Measurements from ENCODE around the gene NOL6. TPM values are rescaled to one million over a fixed set of nuclear protein-coding genes. Genes with fewer than 3 reads are reported as not detected.

Gene NOL6
- total RNA-seq, 1 donor from 2014 or later, result 34.3 TPM

GRCh38 chr9:33446240-33446945 is 27.3 kb downstream of the NOL6 start:
- TF ChIP-seq CTCF (IDR thresholded peaks at IDR 0.05), result no peak
- DNase-seq (ENCODE audit: extremely low spot score, unreplicated experiment), result no peak
- peaks cover 11% of the 10 kb centered on the region for H3K4me1 Mint-ChIP-seq (ENCODE audit: unreplicated experiment)
- H3K9me3 Mint-ChIP-seq (ENCODE audit: unreplicated experiment), result no peaks in the 10 kb centered on the region
- H3K27ac Mint-ChIP-seq (ENCODE audit: unreplicated experiment), result no peak overlapping the region
- H3K4me3 Mint-ChIP-seq (ENCODE audit: unreplicated experiment), result no peak overlapping the region
- no peaks in the 10 kb centered on the region for H3K36me3 Mint-ChIP-seq (ENCODE audit: unreplicated experiment)
- H3K27me3 Mint-ChIP-seq (ENCODE audit: unreplicated experiment), result no peaks in the 10 kb centered on the region

- no peak overlapping the region for H3K4me3 Mint-ChIP-seq (ENCODE audit: unreplicated experiment)
- H3K36me3 Mint-ChIP-seq (ENCODE audit: unreplicated experiment), result no peaks in the 10 kb centered on the region
- peaks cover 14% of the 10 kb centered on the region for H3K4me1 Mint-ChIP-seq (ENCODE audit: unreplicated experiment)
- no peak for DNase-seq (ENCODE audit: extremely low spot score, unreplicated experiment)
- TF ChIP-seq CTCF (IDR thresholded peaks at IDR 0.05), result no peak
- H3K27ac Mint-ChIP-seq (ENCODE audit: unreplicated experiment), result no peak overlapping the region
- no peaks in the 10 kb centered on the region for H3K9me3 Mint-ChIP-seq (ENCODE audit: unreplicated experiment)
- no peaks in the 10 kb centered on the region for H3K27me3 Mint-ChIP-seq (ENCODE audit: unreplicated experiment)
These were observed 28.1 kb downstream of the NOL6 start for GRCh38 chr9:33445389-33446239.

- H3K27ac Mint-ChIP-seq (ENCODE audit: unreplicated experiment), result no peak overlapping the region
- TF ChIP-seq CTCF (IDR thresholded peaks at IDR 0.05), result no peak
- no peaks in the 10 kb centered on the region for H3K27me3 Mint-ChIP-seq (ENCODE audit: unreplicated experiment)
- no peaks in the 10 kb centered on the region for H3K9me3 Mint-ChIP-seq (ENCODE audit: unreplicated experiment)
- peaks cover 23% of the 10 kb centered on the region for H3K4me1 Mint-ChIP-seq (ENCODE audit: unreplicated experiment)
- H3K36me3 Mint-ChIP-seq (ENCODE audit: unreplicated experiment), result no peaks in the 10 kb centered on the region
- no peak overlapping the region for H3K4me3 Mint-ChIP-seq (ENCODE audit: unreplicated experiment)
- DNase-seq (ENCODE audit: extremely low spot score, unreplicated experiment), result no peak
These were observed 30.1 kb downstream of the NOL6 start for GRCh38 chr9:33443464-33444154.

GRCh38 chr9:33443047-33443446 is 30.7 kb downstream of the NOL6 start:
- Mint-ChIP-seq H3K4me3 (ENCODE audit: unreplicated experiment) (no peak overlapping the region), H3K27me3 (ENCODE audit: unreplicated experiment) (no peaks in the 10 kb centered on the region), H3K9me3 (ENCODE audit: unreplicated experiment) (no peaks in the 10 kb centered on the region), H3K27ac (ENCODE audit: unreplicated experiment) (no peak overlapping the region), H3K36me3 (ENCODE audit: unreplicated experiment) (no peaks in the 10 kb centered on the region), H3K4me1 (ENCODE audit: unreplicated experiment) (peaks cover 23% of the 10 kb centered on the region)
- DNase-seq (ENCODE audit: extremely low spot score, unreplicated experiment), result no peak
- TF ChIP-seq CTCF (IDR thresholded peaks at IDR 0.05), result no peak

- no peak for TF ChIP-seq CTCF (IDR thresholded peaks at IDR 0.05)
- H3K36me3 Mint-ChIP-seq (ENCODE audit: unreplicated experiment), result no peaks in the 10 kb centered on the region
- no peak for DNase-seq (ENCODE audit: extremely low spot score, unreplicated experiment)
- no peaks in the 10 kb centered on the region for H3K9me3 Mint-ChIP-seq (ENCODE audit: unreplicated experiment)
- H3K4me3 Mint-ChIP-seq (ENCODE audit: unreplicated experiment), result no peak overlapping the region
- no peak overlapping the region for H3K27ac Mint-ChIP-seq (ENCODE audit: unreplicated experiment)
- H3K27me3 Mint-ChIP-seq (ENCODE audit: unreplicated experiment), result no peaks in the 10 kb centered on the region
- peaks cover 17% of the 10 kb centered on the region for H3K4me1 Mint-ChIP-seq (ENCODE audit: unreplicated experiment)
These were observed 31.6 kb downstream of the NOL6 start for GRCh38 chr9:33442125-33442524.

All from osteocyte (in vitro differentiated cells).